ENCODE data around the gene AMBRA1. TPM values are rescaled to one million over a fixed set of nuclear protein-coding genes. Genes with fewer than 3 reads are reported as not detected.

AMBRA1 gene
- polyA plus RNA-seq, 1 donor from 2014 or later: 34.5 TPM

DNA sequence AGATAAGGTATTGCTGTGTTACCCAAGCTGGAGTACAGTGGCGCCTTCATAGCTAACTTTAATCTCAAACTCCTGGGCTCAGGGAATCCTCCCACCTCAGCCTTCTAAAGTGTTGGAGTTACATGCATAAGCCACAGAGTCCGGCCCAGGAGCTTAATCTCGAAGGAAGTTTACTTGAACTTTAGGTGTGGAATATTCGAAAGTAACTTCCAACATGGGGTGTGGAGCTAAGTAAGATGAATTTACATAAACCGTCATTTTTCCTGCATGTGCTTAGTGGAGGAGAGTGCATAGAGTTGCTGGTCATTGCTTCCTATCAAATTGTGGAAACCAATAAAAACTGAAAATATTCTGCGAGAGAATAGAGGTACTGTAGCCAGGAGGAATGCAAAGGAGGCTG lies 25.0 kb upstream of the AMBRA1 start:
- no peaks in the 10 kb centered on the region for H3K36me3 ChIP-seq (ENCODE audit: insufficient read depth, low read length)
- H3K9me3 ChIP-seq (ENCODE audit: low read length): no peaks in the 10 kb centered on the region
- peak overlapping the region; percentile 82 for H3K4me2 ChIP-seq (ENCODE audit: low read length)
- peak overlapping the region; percentile 72 for H3K4me3 ChIP-seq (ENCODE audit: low read length)
- no peaks in the 10 kb centered on the region for H3K9me2 ChIP-seq (ENCODE audit: insufficient read depth, low read length)
- H3K27ac ChIP-seq (ENCODE audit: low read length): no peak overlapping the region
- H4K20me1 ChIP-seq (ENCODE audit: insufficient read depth): no peaks in the 10 kb centered on the region
- H3K79me2 ChIP-seq (replicated peaks; ENCODE audit: insufficient read depth, low read length): peaks cover 27% of the 10 kb centered on the region
- no peaks in the 10 kb centered on the region for H3K27me3 ChIP-seq (ENCODE audit: insufficient read depth, low read depth, low read length)
- TF ChIP-seq TAF1 (IDR thresholded peaks at IDR 0.05; ENCODE audit: low read depth): no peak
- TF ChIP-seq EZH2 (IDR thresholded peaks at IDR 0.05; ENCODE audit: borderline replicate concordance, insufficient read depth, low read length, poor library complexity, severe bottlenecking): no peak
- TF ChIP-seq, protein P1, sequence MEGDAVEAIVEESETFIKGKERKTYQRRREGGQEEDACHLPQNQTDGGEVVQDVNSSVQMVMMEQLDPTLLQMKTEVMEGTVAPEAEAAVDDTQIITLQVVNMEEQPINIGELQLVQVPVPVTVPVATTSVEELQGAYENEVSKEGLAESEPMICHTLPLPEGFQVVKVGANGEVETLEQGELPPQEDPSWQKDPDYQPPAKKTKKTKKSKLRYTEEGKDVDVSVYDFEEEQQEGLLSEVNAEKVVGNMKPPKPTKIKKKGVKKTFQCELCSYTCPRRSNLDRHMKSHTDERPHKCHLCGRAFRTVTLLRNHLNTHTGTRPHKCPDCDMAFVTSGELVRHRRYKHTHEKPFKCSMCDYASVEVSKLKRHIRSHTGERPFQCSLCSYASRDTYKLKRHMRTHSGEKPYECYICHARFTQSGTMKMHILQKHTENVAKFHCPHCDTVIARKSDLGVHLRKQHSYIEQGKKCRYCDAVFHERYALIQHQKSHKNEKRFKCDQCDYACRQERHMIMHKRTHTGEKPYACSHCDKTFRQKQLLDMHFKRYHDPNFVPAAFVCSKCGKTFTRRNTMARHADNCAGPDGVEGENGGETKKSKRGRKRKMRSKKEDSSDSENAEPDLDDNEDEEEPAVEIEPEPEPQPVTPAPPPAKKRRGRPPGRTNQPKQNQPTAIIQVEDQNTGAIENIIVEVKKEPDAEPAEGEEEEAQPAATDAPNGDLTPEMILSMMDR (IDR thresholded peaks at IDR 0.05; ENCODE audit: poor library complexity, severe bottlenecking): no peak
- TF ChIP-seq POLR2AphosphoS5 (IDR thresholded peaks at IDR 0.05): no peak
- TF ChIP-seq EP300 (conservative IDR thresholded peaks at IDR 0.05; ENCODE audit: poor library complexity, severe bottlenecking): no peak
- TF ChIP-seq, protein P2, sequence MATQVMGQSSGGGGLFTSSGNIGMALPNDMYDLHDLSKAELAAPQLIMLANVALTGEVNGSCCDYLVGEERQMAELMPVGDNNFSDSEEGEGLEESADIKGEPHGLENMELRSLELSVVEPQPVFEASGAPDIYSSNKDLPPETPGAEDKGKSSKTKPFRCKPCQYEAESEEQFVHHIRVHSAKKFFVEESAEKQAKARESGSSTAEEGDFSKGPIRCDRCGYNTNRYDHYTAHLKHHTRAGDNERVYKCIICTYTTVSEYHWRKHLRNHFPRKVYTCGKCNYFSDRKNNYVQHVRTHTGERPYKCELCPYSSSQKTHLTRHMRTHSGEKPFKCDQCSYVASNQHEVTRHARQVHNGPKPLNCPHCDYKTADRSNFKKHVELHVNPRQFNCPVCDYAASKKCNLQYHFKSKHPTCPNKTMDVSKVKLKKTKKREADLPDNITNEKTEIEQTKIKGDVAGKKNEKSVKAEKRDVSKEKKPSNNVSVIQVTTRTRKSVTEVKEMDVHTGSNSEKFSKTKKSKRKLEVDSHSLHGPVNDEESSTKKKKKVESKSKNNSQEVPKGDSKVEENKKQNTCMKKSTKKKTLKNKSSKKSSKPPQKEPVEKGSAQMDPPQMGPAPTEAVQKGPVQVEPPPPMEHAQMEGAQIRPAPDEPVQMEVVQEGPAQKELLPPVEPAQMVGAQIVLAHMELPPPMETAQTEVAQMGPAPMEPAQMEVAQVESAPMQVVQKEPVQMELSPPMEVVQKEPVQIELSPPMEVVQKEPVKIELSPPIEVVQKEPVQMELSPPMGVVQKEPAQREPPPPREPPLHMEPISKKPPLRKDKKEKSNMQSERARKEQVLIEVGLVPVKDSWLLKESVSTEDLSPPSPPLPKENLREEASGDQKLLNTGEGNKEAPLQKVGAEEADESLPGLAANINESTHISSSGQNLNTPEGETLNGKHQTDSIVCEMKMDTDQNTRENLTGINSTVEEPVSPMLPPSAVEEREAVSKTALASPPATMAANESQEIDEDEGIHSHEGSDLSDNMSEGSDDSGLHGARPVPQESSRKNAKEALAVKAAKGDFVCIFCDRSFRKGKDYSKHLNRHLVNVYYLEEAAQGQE (IDR thresholded peaks at IDR 0.05; ENCODE audit: borderline replicate concordance): no peak
- no peak for TF ChIP-seq SMC3 (conservative IDR thresholded peaks at IDR 0.05; ENCODE audit: poor library complexity)
- no peak for TF ChIP-seq MXI1 (conservative IDR thresholded peaks at IDR 0.05; ENCODE audit: poor library complexity, severe bottlenecking)
- no peak for TF ChIP-seq RAD21 (conservative IDR thresholded peaks at IDR 0.05)
- no peak overlapping the region for H3K9ac ChIP-seq (ENCODE audit: low read length)
- H3F3A ChIP-seq (ENCODE audit: insufficient read depth, low read length, poor library complexity, severe bottlenecking): no peaks in the 10 kb centered on the region
- no peak overlapping the region for H2AFZ ChIP-seq (ENCODE audit: low read depth, low read length)

DNA sequence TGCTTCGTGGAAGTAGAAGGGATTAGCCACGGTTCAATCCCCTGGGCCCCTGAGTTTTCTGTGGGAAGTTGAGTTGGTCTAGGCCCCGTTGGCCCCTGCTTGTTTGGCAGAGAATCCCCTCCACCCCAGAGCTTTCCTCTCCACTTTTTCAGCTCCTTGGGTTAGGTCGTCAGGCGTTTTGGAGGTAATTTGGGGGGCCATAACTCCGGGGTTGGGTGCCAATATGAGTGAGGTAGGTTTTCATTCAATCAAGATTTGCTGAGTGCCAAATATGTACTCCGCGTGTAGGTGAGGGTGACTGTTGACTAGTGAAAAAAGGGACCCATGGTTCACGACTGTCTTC lies 24.1 kb upstream of the AMBRA1 start:
- no peak for TF ChIP-seq MXI1 (conservative IDR thresholded peaks at IDR 0.05; ENCODE audit: poor library complexity, severe bottlenecking)
- peak; percentile 1 for TF ChIP-seq RAD21 (conservative IDR thresholded peaks at IDR 0.05)
- Histone ChIP-seq H3K36me3 (ENCODE audit: insufficient read depth, low read length) (no peaks in the 10 kb centered on the region), H2AFZ (ENCODE audit: low read depth, low read length) (peak overlapping the region; percentile 72), H3K9me3 (ENCODE audit: low read length) (no peaks in the 10 kb centered on the region), H3F3A (ENCODE audit: insufficient read depth, low read length, poor library complexity, severe bottlenecking) (no peaks in the 10 kb centered on the region), H3K9ac (ENCODE audit: low read length) (peak overlapping the region; percentile 85), H3K27ac (ENCODE audit: low read length) (peak overlapping the region; percentile 89), H4K20me1 (ENCODE audit: insufficient read depth) (no peaks in the 10 kb centered on the region), H3K4me3 (ENCODE audit: low read length) (peak overlapping the region; percentile 72), H3K79me2 (replicated peaks; ENCODE audit: insufficient read depth, low read length) (peaks cover 27% of the 10 kb centered on the region), H3K9me2 (ENCODE audit: insufficient read depth, low read length) (no peaks in the 10 kb centered on the region), H3K4me2 (ENCODE audit: low read length) (peak overlapping the region; percentile 82), H3K27me3 (ENCODE audit: insufficient read depth, low read depth, low read length) (no peaks in the 10 kb centered on the region)

All from neural cell (in vitro differentiated cells).